GM18505 (cell line): Measurements from ENCODE around the gene BICDL1.

Source experiments
- ATAC-seq: cut with Tn5 transposase; IDR thresholded peaks from one replicate; pipeline ENCODE4 v1.9.1; 2021; ENCODE audit not compliant: unreplicated experiment
- POLR2A ChIP-seq: IDR thresholded peaks from 4 replicates; pipeline ENCODE4 v1.6.1; 2011; ENCODE audit warnings: borderline replicate concordance; ENCODE audit not compliant: insufficient read depth, insufficient read length; ENCODE audit errors: extremely low read depth

BICDL1 gene

DNA sequence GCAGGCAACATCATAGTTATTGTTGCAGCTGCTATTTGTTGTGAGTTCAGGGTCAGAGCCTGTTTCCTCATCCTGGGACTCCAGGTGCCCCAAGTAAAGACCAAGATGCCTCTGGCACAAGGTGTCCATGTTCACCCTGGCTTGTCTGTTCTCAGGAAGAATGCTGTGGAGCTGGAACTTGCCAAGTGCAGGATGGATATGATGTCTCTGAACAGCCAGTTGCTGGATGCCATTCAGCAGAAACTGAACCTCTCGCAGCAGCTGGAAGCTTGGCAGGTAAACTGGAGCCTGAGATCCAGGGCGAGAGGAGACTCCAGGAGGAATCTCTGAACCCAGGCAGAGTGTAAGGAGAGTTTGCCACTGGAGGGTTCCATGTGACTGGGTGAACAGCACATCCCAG, 100.8 kb downstream of the BICDL1 start:
- no peak for TF ChIP-seq POLR2A

GRCh38 chr12:120090206-120090605, 101.2 kb downstream of the BICDL1 start:
- no peak for TF ChIP-seq POLR2A
- no peak for ATAC-seq

More for the DNA sequence above, 100.8 kb downstream of the BICDL1 start:
- ATAC-seq = no peak

- ATAC-seq = no peak
- no peak for TF ChIP-seq POLR2A
Observed at GRCh38 chr12:120090626-120091295, 101.7 kb downstream of the BICDL1 start.

GRCh38 chr12:120091371-120092090, 102.5 kb downstream of the BICDL1 start:
- ATAC-seq = no peak
- TF ChIP-seq POLR2A = no peak

DNA sequence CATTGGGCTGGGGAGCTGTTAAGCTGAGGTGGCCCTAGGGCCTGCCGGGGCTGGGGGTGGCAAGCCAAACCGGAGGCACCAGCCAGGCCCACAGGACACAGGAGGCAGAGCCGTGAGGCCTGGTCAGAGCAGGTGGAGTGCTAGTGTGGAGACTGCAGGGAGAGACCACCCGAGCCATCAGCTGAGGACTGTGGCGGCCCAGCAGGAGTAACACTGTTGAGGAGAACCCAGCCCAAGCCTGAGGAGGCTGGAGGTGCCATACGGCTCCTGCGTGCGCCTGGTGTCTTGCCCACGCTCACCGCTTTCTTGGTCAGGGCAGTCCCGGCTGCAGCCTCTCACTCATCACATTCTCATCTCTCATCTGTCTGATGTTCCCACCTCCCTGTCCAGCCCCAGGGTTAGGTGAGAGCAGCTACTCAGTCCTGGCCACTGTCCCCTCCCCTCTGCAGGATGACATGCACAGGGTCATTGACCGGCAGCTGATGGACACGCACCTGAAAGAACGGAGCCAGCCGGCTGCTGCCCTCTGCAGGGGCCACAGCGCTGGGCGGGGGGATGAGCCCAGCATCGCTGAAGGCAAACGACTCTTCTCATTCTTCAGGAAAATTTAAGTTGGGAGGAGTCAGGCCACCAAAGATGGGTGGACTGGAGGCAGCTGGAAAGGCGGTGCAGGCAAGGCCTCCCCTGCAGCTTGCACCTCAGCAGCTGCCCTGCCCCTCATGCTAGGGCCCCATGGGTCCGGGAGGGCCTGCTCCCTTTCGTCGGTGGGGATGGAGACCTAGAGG, 103.7 kb downstream of the BICDL1 start:
- TF ChIP-seq POLR2A = no peak
- no peak for ATAC-seq

DNA sequence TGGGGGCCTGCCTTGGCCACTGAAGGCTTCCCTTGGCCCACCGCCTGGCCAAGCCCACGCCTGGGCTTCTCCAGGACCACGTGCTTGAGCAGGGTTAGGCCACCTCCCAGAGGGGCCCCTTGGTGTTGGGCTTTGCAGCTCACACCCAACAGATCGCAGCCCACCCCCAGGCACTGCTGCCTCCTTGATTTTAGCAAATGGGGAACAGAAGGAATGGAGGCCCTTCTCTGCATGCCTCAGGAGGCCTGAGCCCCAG, 104.2 kb downstream of the BICDL1 start:
- TF ChIP-seq POLR2A = no peak
- no peak for ATAC-seq

- no peak for ATAC-seq
- TF ChIP-seq POLR2A = no peak
Observed at GRCh38 chr12:120093592-120094355, 104.7 kb downstream of the BICDL1 start.

DNA sequence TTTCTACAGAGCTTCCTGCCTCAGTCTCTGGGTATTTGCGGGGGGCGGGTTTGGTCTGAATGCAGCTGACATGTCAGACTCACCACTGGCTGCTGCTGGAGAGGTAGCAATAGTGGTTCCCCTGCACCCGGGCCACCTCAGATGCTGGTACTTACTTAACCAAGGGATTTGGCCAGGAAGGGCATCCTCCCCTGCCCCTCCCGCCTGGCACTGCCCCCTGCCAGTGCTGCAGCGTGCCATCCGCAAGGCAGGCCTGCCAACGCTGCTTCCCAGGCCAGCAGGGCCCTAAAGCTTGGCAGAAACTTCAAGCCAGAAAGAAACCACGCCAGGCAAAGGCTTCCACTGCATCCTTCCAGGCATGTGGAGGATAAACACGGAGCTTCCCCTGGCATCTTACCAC, 105.4 kb downstream of the BICDL1 start:
- no peak for ATAC-seq
- no peak for TF ChIP-seq POLR2A

GRCh38 chr12:120095331-120095730, 106.3 kb downstream of the BICDL1 start:
- ATAC-seq = no peak
- no peak for TF ChIP-seq POLR2A

GRCh38 chr12:120095736-120096135, 106.7 kb downstream of the BICDL1 start:
- no peak for TF ChIP-seq POLR2A

DNA sequence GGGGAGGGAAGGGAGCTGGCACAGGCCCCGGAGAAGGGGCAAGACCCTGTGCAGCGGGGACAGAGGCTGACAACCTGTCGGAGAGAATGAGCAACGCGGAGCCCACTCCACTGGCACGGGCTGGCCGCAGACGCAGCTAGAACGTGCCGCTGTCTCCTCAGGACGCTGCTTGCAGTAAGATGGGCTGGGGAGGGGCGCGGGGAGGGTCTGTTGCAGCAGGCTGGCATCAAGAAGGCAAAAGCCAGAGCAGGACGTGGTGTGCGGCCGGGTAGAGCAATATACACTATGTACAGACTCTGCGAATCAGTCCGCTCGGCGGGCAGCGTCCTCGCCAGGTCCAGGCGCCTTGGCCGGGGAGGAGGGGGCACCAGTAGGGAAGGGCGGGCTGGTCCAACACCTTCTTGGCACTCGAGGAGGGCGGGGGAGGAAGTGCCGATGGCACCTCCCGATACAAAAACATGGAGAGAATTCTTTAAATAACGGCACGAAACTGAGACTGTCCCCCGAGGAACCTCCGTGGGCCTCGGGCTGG, 107.7 kb downstream of the BICDL1 start:
- ATAC-seq = no peak
- no peak for TF ChIP-seq POLR2A

More at GRCh38 chr12:120095736-120096135, 106.7 kb downstream of the BICDL1 start:
- no peak for ATAC-seq

DNA sequence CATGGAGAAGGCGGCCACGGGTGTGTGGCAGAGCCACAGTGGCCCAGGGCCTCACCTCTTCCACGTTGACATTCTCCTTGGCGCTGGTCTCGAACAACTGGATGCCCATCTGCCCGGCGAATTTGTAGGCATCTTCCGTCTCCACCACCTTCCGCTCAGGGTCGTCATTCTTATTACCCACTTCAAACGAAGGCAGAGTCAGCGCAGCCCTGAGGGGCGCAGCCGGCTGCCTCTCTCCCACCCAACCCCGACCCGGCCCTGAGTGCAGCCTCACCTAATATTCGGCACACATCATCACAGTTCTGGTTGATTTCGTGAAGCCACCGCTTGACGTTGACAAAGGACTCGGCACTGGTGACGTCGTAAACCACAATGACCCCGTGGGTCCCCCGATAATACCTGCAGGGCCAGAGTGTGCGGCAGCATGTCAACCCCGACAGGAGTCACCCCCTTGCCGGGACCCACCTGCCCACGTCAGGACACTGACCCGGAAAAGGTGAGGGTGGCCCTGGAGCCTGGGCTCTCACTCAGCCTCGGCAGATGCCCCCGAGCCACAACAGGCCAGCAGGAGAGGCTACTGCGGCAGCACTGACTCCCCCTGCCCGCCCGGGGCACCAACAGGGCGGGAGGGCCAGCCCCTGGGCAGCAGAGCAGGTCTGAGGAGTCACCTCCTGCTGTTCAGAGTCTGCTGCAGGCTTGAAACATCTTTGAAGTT, 109.9 kb downstream of the BICDL1 start:
- no peak for TF ChIP-seq POLR2A
- ATAC-seq = no peak
